ENCODE results near the gene RNF212.

The RNF212 gene

DNA sequence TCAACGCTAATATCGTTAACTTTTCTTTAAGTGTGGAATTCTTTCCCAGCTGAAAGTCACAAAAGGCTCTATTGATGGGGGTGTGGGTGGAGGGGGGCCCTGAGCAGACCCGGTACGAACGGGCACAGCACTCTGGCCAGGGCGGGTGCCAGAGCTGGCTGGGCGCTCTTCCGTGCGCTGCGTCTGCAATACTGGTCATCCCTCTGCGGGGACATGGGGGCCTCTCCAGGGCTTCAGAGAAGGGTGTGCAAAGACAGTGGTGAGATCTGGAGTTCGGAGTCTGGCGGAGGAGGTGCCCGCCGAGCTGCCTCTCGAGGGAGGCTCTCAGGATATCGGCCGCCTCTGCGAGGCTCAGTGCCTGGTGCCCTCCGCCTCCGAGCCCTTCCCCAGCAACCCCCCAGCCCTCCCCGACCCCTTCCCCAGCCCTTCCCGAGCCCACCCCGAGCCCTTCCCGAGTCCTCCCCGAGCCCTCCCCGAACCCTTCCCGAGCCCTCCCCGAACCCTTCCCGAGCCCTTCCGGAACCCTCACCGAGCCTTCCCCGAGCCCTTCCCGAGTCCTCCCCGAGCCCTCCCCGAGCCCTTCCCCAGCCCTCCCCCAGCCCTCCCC is 67.7 kb downstream of the RNF212 start:
- DNase-seq, result no peak

GRCh38 chr4:1045193-1045594 is 68.2 kb downstream of the RNF212 start:
- DNase-seq, result no peak

GRCh38 chr4:1044469-1045192 is 68.7 kb downstream of the RNF212 start:
- DNase-seq, result no peak

- DNase-seq, result no peak
Observed at GRCh38 chr4:1043651-1044468, 69.5 kb downstream of the RNF212 start.

- DNase-seq, result no peak
Observed at GRCh38 chr4:1043162-1043561, 70.2 kb downstream of the RNF212 start.

- DNase-seq, result no peak
Observed at GRCh38 chr4:1042352-1043055, 70.9 kb downstream of the RNF212 start.

DNA sequence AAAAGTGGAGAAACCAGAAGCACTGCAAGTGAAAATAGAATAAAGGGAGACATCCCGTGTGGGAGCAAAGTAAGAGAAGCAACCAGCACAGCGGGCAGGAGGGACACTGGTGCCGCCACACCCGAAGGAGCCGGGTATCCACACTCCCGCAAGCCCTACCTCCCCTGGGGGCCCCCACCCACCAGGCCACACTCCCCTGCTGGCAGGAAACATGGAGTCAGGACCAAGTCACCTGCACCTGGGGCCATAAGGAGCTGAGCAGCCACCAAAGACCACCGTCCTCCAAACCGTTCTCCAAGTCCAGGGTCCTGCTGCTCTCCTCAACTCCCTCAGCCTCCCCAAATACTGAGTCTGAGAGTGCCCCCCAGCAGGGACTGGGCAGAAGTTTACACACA is 71.4 kb downstream of the RNF212 start:
- DNase-seq, result no peak

- DNase-seq, result no peak
Observed at GRCh38 chr4:1041147-1041935, 72.0 kb downstream of the RNF212 start.

- no peak for DNase-seq
Observed at GRCh38 chr4:1040344-1041146, 72.8 kb downstream of the RNF212 start.

DNA sequence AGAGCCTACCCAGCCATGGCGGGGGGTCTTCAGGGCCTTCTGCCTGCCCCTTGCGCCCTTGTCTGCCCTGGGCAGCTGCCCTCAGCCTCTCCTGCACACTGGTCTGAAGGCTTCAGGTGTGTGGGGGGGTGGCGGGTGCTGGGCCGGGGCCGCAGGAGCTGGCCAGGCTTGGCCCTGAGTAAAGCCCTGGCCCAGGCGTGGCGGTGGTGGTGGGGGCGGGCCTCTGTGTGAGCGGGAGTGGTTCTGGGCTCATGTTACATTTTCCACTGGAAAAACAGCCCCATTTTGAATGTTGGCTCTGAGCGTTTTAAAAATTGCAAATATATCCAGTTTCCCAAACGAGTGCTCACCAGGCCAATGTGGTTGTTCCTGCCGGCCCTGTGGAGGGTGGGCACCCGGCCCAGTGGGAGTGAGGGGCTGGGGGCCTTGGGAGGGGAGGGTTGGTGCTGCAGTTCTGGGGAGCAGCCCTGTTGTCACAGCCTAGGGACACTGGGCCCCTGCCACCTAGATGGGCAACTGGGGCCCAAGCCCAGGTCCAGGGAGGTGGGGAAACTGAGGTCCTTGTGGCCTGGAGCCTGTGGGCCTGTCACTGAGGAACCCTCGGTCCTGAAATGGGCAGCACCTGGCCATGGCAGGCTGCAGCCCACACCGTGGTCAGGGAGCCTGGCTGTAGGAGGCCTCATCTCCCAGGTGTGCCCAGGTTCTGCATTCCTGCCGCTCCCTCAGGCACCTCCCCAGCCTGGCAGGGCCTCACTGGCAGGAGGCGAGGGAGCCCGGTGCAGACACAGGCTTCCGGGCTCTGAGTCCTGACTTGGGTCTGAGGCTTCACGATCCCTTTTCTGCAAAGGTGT is 73.6 kb downstream of the RNF212 start:
- DNase-seq, result no peak

GRCh38 chr4:1038948-1039492 is 74.3 kb downstream of the RNF212 start:
- DNase-seq, result no peak

GRCh38 chr4:1036976-1037810 is 76.2 kb downstream of the RNF212 start:
- no peak for DNase-seq

- DNase-seq, result no peak
Observed at GRCh38 chr4:1036095-1036494, 77.3 kb downstream of the RNF212 start.

- no peak for DNase-seq
Observed at GRCh38 chr4:1035510-1035909, 77.9 kb downstream of the RNF212 start.

GRCh38 chr4:1033840-1034551 is 79.4 kb downstream of the RNF212 start:
- DNase-seq, result no peak

- no peak for DNase-seq
Observed at GRCh38 chr4:1032861-1033260, 80.5 kb downstream of the RNF212 start.

- no peak for DNase-seq
Observed at GRCh38 chr4:1031956-1032795, 81.2 kb downstream of the RNF212 start.

DNA sequence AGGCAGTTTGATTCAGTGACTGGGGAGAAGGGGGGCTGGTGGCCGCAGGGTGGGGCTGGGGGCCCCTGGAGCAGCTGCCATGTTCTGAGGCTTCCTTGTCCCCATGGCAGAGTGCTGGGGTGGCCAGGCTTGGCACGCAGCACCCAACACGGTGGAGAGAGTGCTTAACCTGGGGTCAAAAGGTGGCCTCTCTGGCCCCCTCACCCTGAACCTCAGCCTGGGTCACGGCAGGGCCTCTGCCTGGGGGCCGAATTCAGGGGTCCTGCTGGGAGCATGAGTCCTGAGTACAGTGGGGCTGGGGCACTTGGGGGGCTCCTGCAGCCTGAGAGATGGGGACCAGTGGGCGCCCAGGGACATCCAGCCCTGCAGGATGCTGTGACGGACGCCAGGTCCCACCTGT is 82.0 kb downstream of the RNF212 start:
- no peak for DNase-seq
